MM.1S (cell line): ENCODE results near the gene XYLT1.

Experiments used
- CTCF ChIP-seq: fragments of 300-600 bp; sonication (generic); IDR thresholded peaks from 2 replicates; pipeline ENCODE4 v1.5.1; 2016; ENCODE audit warnings: antibody characterized with exemption, low read length, mixed read lengths
- EZH2 ChIP-seq: fragments of 300-600 bp; sonication (generic); optimal IDR thresholded peaks from 2 replicates; pipeline ENCODE3; 2017; ENCODE audit warnings: low read depth, mild to moderate bottlenecking, antibody characterized with exemption, low read length, mixed read lengths
- EZH2phosphoT487 ChIP-seq: fragments of 300-600 bp; sonication (generic); IDR thresholded peaks from 2 replicates; pipeline ENCODE4 v1.6.1; 2018; ENCODE audit warnings: antibody characterized with exemption, low read length

- TF ChIP-seq CTCF (no peak), EZH2 (no peak), EZH2phosphoT487 (no peak)
Observed at GRCh38 chr16:17228708-17229055, 242.1 kb downstream of the XYLT1 start.
